ENCODE data around the gene SCN11A.

DNA sequence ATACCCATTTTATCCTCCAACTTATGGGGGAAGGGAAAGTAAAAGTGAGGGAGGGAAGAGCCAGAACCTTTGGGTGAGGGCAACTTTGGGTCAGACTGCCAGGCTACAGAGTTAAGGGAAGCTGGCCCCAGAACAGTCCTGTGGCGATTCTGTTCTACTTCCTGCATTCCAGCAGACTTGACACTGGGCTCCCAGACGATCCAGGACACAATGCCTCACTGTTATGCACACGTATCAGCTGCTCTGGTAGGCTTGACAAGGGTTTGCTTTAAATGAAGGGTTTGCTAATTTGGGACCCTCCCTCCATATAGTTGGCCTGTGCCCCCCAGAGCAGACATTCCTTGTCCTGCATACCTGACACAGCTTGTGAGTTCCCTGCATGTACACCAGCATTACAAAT, 45.0 kb upstream of the SCN11A start:
- TF ChIP-seq CTCF (IDR thresholded peaks at IDR 0.05) (no peak), EZH2 (IDR thresholded peaks at IDR 0.05) (no peak)
